GM23338 (cell line): ENCODE results near the gene CDH5. TPM values are rescaled to one million over a fixed set of nuclear protein-coding genes. Genes with fewer than 3 reads are reported as not detected.

Source experiments
- ATAC-seq: fragments of 200-7000 bp; cut with Tn5 transposase; 3 replicates; pipeline ENCODE4 v1.9.1; 2020
- DNase-seq: peaks from one replicate; pipeline ENCODE4 v3.0.0-alpha.2; 2015; ENCODE audit warnings: low spot score
- H2AFZ ChIP-seq: fragments of 200-600 bp; sonication (generic); 2 replicates; pipeline ENCODE4 v1.8.0; 2016; ENCODE audit warnings: antibody characterized with exemption, mild to moderate bottlenecking, moderate library complexity
- H3F3A ChIP-seq: fragments of 200-600 bp; sonication (generic); replicated peaks from 2 replicates; pipeline ENCODE4 v1.8.0; 2017; ENCODE audit warnings: antibody characterized with exemption, mixed run types, low read depth
- H3K27ac ChIP-seq: fragments of 200-600 bp; sonication (generic); 2 replicates; pipeline ENCODE4 v1.6.1; 2016; ENCODE audit warnings: low read depth
- H3K27me3 ChIP-seq: fragments of 200-600 bp; sonication (generic); 2 replicates; pipeline ENCODE4 v1.8.0; 2016; ENCODE audit warnings: mild to moderate bottlenecking, mixed run types, moderate library complexity; ENCODE audit not compliant: insufficient read depth
- H3K36me3 ChIP-seq: fragments of 200-600 bp; sonication (generic); 2 replicates; pipeline ENCODE4 v1.8.0; 2016; ENCODE audit warnings: mild to moderate bottlenecking; ENCODE audit not compliant: insufficient read depth
- H3K4me1 ChIP-seq: fragments of 200-600 bp; sonication (generic); 2 replicates; pipeline ENCODE4 v1.8.0; 2016; ENCODE audit warnings: mild to moderate bottlenecking, moderate library complexity; ENCODE audit not compliant: insufficient read depth
- H3K4me2 ChIP-seq: fragments of 200-600 bp; sonication (generic); 2 replicates; pipeline ENCODE4 v1.7.1; 2017; ENCODE audit warnings: mixed run types
- H3K4me3 ChIP-seq: fragments of 200-600 bp; sonication (generic); 2 replicates; pipeline ENCODE4 v1.6.1; 2016; ENCODE audit warnings: mixed run types
- H3K79me2 ChIP-seq: fragments of 200-600 bp; sonication (generic); replicated peaks from 2 replicates; pipeline ENCODE4 v1.8.0; 2017; ENCODE audit warnings: mild to moderate bottlenecking; ENCODE audit not compliant: insufficient read depth
- H3K9me2 ChIP-seq: fragments of 200-600 bp; sonication (generic); 2 replicates; pipeline ENCODE4 v1.8.0; 2017; ENCODE audit not compliant: insufficient read depth
- H4K20me1 ChIP-seq: fragments of 200-600 bp; sonication (generic); replicated peaks from 2 replicates; pipeline ENCODE4 v1.8.0; 2017; ENCODE audit warnings: mild to moderate bottlenecking; ENCODE audit not compliant: insufficient read depth
- H3K27ac Mint-ChIP-seq: 2 replicates; pipeline ENCODE4 v1.8.0; 2020; ENCODE audit warnings: inconsistent platforms, mild to moderate bottlenecking, moderate library complexity, mixed read lengths
- H3K27me3 Mint-ChIP-seq: 3 replicates; pipeline ENCODE4 v1.8.0; 2022; ENCODE audit warnings: low read depth, mild to moderate bottlenecking, moderate library complexity, mixed read lengths, inconsistent platforms; ENCODE audit not compliant: insufficient read depth, poor library complexity
- H3K36me3 Mint-ChIP-seq: 3 replicates; pipeline ENCODE4 v1.8.0; 2021; ENCODE audit warnings: low read depth, mild to moderate bottlenecking, inconsistent platforms, moderate library complexity, mixed read lengths
- H3K4me1 Mint-ChIP-seq: 3 replicates; pipeline ENCODE4 v1.8.0; 2020; ENCODE audit warnings: mild to moderate bottlenecking, inconsistent platforms, mixed read lengths
- H3K4me3 Mint-ChIP-seq: 3 replicates; pipeline ENCODE4 v1.8.0; 2021; ENCODE audit warnings: moderate library complexity, mild to moderate bottlenecking, inconsistent platforms, mixed read lengths
- H3K9me3 Mint-ChIP-seq: 3 replicates; pipeline ENCODE4 v1.8.0; 2020; ENCODE audit warnings: moderate library complexity, mild to moderate bottlenecking, inconsistent platforms, mixed read lengths
- CREB1 ChIP-seq: fragments of 250-450 bp; sonication (Bioruptor Pico); IDR thresholded peaks from 2 replicates; pipeline ENCODE4 v1.5.0; 2020; ENCODE audit warnings: low read depth, mild to moderate bottlenecking, moderate library complexity
- CTCF ChIP-seq, 2 experiments: fragments of 200-600 bp in 1 of 2; sonication (generic) in 1 of 2; conservative IDR thresholded peaks; 2 replicates each; pipeline versions ENCODE4 v1.5.1 to v1.6.1; 2016 to 2017; ENCODE audit warnings: antibody characterized with exemption in 2 of 2, low read depth in 2 of 2, mild to moderate bottlenecking in 2 of 2, moderate library complexity in 1 of 2
- ETS1 ChIP-seq: IDR thresholded peaks from 2 replicates; pipeline ENCODE4 v1.6.1; 2016; ENCODE audit warnings: antibody characterized with exemption
- EZH2 ChIP-seq: fragments of 200-600 bp; sonication (generic); IDR thresholded peaks from one replicate; pipeline ENCODE4 v1.8.0; 2017; ENCODE audit warnings: antibody characterized with exemption, mild to moderate bottlenecking, low read depth; ENCODE audit not compliant: unreplicated experiment
- EZH2phosphoT487 ChIP-seq: fragments of 200-600 bp; sonication (generic); IDR thresholded peaks from one replicate; pipeline ENCODE4 v1.8.1; 2018; ENCODE audit warnings: antibody characterized with exemption; ENCODE audit not compliant: unreplicated experiment
- JUNB ChIP-seq: IDR thresholded peaks from one replicate; pipeline ENCODE4 v1.6.1; 2016; ENCODE audit warnings: antibody characterized with exemption; ENCODE audit not compliant: unreplicated experiment
- NANOG ChIP-seq: IDR thresholded peaks from 2 replicates; pipeline ENCODE4 v1.6.1; 2016; ENCODE audit warnings: antibody characterized with exemption, borderline replicate concordance
- REST ChIP-seq: IDR thresholded peaks from one replicate; pipeline ENCODE4 v1.6.1; 2018; ENCODE audit warnings: antibody characterized with exemption; ENCODE audit not compliant: unreplicated experiment
- STAT1 ChIP-seq: IDR thresholded peaks from one replicate; pipeline ENCODE4 v1.6.1; 2016; ENCODE audit warnings: antibody characterized with exemption; ENCODE audit not compliant: unreplicated experiment
- ZNF114 ChIP-seq: fragments of 250-450 bp; sonication (Bioruptor Pico); IDR thresholded peaks from 2 replicates; pipeline ENCODE4 v1.5.0; 2020; ENCODE audit warnings: mild to moderate bottlenecking, moderate library complexity
- ZNF331 ChIP-seq: fragments of 250-450 bp; sonication (Bioruptor Pico); IDR thresholded peaks from 2 replicates; pipeline ENCODE4 v1.5.0; 2020; ENCODE audit warnings: low read depth, mild to moderate bottlenecking, moderate library complexity
- ZNF462 ChIP-seq: fragments of 250-450 bp; sonication (Bioruptor Pico); IDR thresholded peaks from 2 replicates; pipeline ENCODE4 v1.5.0; 2020; ENCODE audit warnings: mild to moderate bottlenecking, moderate library complexity
- polyA plus RNA-seq: library from polyadenylated mRNA; unstranded; fragments of >200 nt; fragmentation: Nextera tagmentation; extraction: Ambion mirVana; gene quantifications from 2 replicates; pipeline ENCODE4 v1.2.1, GENCODE V29; 2016
- total RNA-seq: library from RNA; depleted of rRNA; stranded (reverse); fragments of >200 nt; shearing (Covaris generic); gene quantifications from 2 replicates; pipeline ENCODE4 v1.2.3, GENCODE V29; 2014

CDH5 gene
- total and polyA plus RNA-seq, 2 experiments from 2014 or later = 0.18 TPM; not detected in 1

- TF ChIP-seq ETS1 (no peak), ZNF331 (no peak)
These were observed at the start of gene CDH5 (continued) for GRCh38 chr16:66366433-66367299.

- H3K4me2 ChIP-seq = no peak overlapping the region
- H3K4me3 ChIP-seq = no peak overlapping the region
- no peaks in the 10 kb centered on the region for H4K20me1 ChIP-seq
- H3K36me3 ChIP-seq = no peaks in the 10 kb centered on the region
- no peak overlapping the region for H2AFZ ChIP-seq
- H3K4me3 Mint-ChIP-seq = no peak overlapping the region
- DNase-seq (no peak), ATAC-seq (no peak)
- no peak overlapping the region for H3K27ac ChIP-seq
- no peaks in the 10 kb centered on the region for H3K27me3 ChIP-seq
- H3K36me3 Mint-ChIP-seq = no peaks in the 10 kb centered on the region
- H3F3A ChIP-seq = no peaks in the 10 kb centered on the region
- no peaks in the 10 kb centered on the region for H3K4me1 ChIP-seq
- H3K79me2 ChIP-seq = no peaks in the 10 kb centered on the region
- H3K4me1 Mint-ChIP-seq = no peaks in the 10 kb centered on the region
- no peaks in the 10 kb centered on the region for H3K9me2 ChIP-seq
- peaks cover 6% of the 10 kb centered on the region for H3K27me3 Mint-ChIP-seq
- H3K9me3 Mint-ChIP-seq = no peaks in the 10 kb centered on the region
- H3K27ac Mint-ChIP-seq = no peak overlapping the region
- TF ChIP-seq EZH2phosphoT487 (no peak), REST (no peak), EZH2 (no peak), ZNF331 (no peak), ZNF114 (CRISPR knock-in tag) (no peak), CREB1 (no peak), NANOG (no peak), ZNF462 (CRISPR knock-in tag) (no peak), CTCF (conservative IDR thresholded peaks at IDR 0.05; ENCODE audit: low read depth in 2 of 2) (no peak), STAT1 (no peak), JUNB (no peak)
These were observed 48.0 kb upstream of the CDH5 start for GRCh38 chr16:66318505-66318904.
